Activated CD4-positive, alpha-beta T cell treated with anti-CD3 and anti-CD28 coated beads, Interleukin-2, amount 50 U/mL, for 4 hours (primary cell): ENCODE data around the gene ESPNL.

Experiments used
- DNase-seq, 2 experiments: peaks; one replicate each; pipeline ENCODE4 v3.0.0-alpha.2; 2020

The ESPNL gene

GRCh38 chr2:238117199-238118154 is 17.3 kb downstream of the ESPNL start:
- no peak for DNase-seq

- DNase-seq: no peak
Observed at GRCh38 chr2:238119756-238120462, 19.8 kb downstream of the ESPNL start.

GRCh38 chr2:238120463-238121298 is 20.5 kb downstream of the ESPNL start:
- no peak for DNase-seq

- DNase-seq: no peak
Observed at GRCh38 chr2:238121511-238122286, 21.6 kb downstream of the ESPNL start.

- DNase-seq: no peak
Observed at GRCh38 chr2:238122287-238123217, 22.4 kb downstream of the ESPNL start.

- DNase-seq: no peak
Observed at GRCh38 chr2:238123218-238123971, 23.3 kb downstream of the ESPNL start.

GRCh38 chr2:238123991-238124470 is 23.9 kb downstream of the ESPNL start:
- no peak for DNase-seq

- DNase-seq: no peak
Observed at GRCh38 chr2:238124488-238125126, 24.5 kb downstream of the ESPNL start.

GRCh38 chr2:238125127-238125885 is 25.2 kb downstream of the ESPNL start:
- DNase-seq: no peak

- no peak for DNase-seq
Observed at GRCh38 chr2:238126338-238126737, 26.2 kb downstream of the ESPNL start.

- DNase-seq: no peak
Observed at GRCh38 chr2:238126775-238127164, 26.6 kb downstream of the ESPNL start.

GRCh38 chr2:238127165-238128060 is 27.3 kb downstream of the ESPNL start:
- DNase-seq: no peak

GRCh38 chr2:238128061-238128440 is 27.9 kb downstream of the ESPNL start:
- no peak for DNase-seq

GRCh38 chr2:238128534-238129001 is 28.4 kb downstream of the ESPNL start:
- DNase-seq: no peak

GRCh38 chr2:238129166-238130010 is 29.2 kb downstream of the ESPNL start:
- DNase-seq: no peak

- DNase-seq: no peak
Observed at GRCh38 chr2:238130111-238130695, 30.1 kb downstream of the ESPNL start.
